ENCODE measurements around the gene TNFAIP2.

The TNFAIP2 gene

GRCh38 chr14:103123634-103124500 is 606 bp downstream of the TNFAIP2 start:
- no peak for DNase-seq (ENCODE audit: low spot score)

- no peak for DNase-seq (ENCODE audit: low spot score)
Observed at GRCh38 chr14:103124501-103125001, 1.3 kb downstream of the TNFAIP2 start.

GRCh38 chr14:103125098-103126070 is 2.1 kb downstream of the TNFAIP2 start:
- DNase-seq (ENCODE audit: low spot score) = no peak

GRCh38 chr14:103126088-103126872 is 3.0 kb downstream of the TNFAIP2 start:
- DNase-seq (ENCODE audit: low spot score) = no peak

GRCh38 chr14:103126873-103127304 is 3.6 kb downstream of the TNFAIP2 start:
- DNase-seq (ENCODE audit: low spot score) = peak; percentile 83

GRCh38 chr14:103127356-103127755 is 4.1 kb downstream of the TNFAIP2 start:
- no peak for DNase-seq (ENCODE audit: low spot score)

GRCh38 chr14:103127861-103128598 is 4.8 kb downstream of the TNFAIP2 start:
- no peak for DNase-seq (ENCODE audit: low spot score)

GRCh38 chr14:103128631-103129300 is 5.5 kb downstream of the TNFAIP2 start:
- DNase-seq (ENCODE audit: low spot score) = no peak

GRCh38 chr14:103129301-103130016 is 6.2 kb downstream of the TNFAIP2 start:
- no peak for DNase-seq (ENCODE audit: low spot score)

GRCh38 chr14:103130017-103130764 is 6.9 kb downstream of the TNFAIP2 start:
- DNase-seq (ENCODE audit: low spot score) = no peak

GRCh38 chr14:103130965-103131364 is 7.7 kb downstream of the TNFAIP2 start:
- no peak for DNase-seq (ENCODE audit: low spot score)

- DNase-seq (ENCODE audit: low spot score) = no peak
Observed at GRCh38 chr14:103131580-103131979, 8.3 kb downstream of the TNFAIP2 start.

- no peak for DNase-seq (ENCODE audit: low spot score)
Observed at GRCh38 chr14:103132381-103133209, 9.3 kb downstream of the TNFAIP2 start.

- no peak for DNase-seq (ENCODE audit: low spot score)
Observed at GRCh38 chr14:103133210-103134140, 10.2 kb downstream of the TNFAIP2 start.

GRCh38 chr14:103134405-103134804 is 11.1 kb downstream of the TNFAIP2 start:
- no peak for DNase-seq (ENCODE audit: low spot score)

- DNase-seq (ENCODE audit: low spot score) = no peak
Observed at GRCh38 chr14:103134919-103135318, 11.7 kb downstream of the TNFAIP2 start.

All from SW480 (cell line).